Measurements from ENCODE around the gene NNMT. TPM values are rescaled to one million over a fixed set of nuclear protein-coding genes. Genes with fewer than 3 reads are reported as not detected.

NNMT gene
- total and polyA plus RNA-seq, 9 of the 15 experiments (the other 6 are each of a cell fraction or from before 2014, with no cell fraction given): 6.1 to 15.0 (median 11.2) TPM

DNA sequence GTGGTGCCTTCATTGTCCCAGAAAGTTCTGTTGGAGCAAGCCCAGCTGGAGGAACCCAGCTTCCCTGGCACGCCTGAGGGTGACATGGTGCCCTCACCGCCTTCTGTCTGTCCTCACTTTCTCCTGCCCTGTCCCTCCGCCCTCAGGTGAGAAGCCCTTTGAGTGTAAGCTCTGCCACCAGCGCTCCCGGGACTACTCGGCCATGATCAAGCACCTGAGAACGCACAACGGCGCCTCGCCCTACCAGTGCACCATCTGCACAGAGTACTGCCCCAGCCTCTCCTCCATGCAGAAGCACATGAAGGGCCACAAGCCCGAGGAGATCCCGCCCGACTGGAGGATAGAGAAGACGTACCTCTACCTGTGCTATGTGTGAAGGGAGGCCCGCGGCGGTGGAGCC lies 46.0 kb upstream of the NNMT start (continued):
- TF ChIP-seq, protein P1, sequence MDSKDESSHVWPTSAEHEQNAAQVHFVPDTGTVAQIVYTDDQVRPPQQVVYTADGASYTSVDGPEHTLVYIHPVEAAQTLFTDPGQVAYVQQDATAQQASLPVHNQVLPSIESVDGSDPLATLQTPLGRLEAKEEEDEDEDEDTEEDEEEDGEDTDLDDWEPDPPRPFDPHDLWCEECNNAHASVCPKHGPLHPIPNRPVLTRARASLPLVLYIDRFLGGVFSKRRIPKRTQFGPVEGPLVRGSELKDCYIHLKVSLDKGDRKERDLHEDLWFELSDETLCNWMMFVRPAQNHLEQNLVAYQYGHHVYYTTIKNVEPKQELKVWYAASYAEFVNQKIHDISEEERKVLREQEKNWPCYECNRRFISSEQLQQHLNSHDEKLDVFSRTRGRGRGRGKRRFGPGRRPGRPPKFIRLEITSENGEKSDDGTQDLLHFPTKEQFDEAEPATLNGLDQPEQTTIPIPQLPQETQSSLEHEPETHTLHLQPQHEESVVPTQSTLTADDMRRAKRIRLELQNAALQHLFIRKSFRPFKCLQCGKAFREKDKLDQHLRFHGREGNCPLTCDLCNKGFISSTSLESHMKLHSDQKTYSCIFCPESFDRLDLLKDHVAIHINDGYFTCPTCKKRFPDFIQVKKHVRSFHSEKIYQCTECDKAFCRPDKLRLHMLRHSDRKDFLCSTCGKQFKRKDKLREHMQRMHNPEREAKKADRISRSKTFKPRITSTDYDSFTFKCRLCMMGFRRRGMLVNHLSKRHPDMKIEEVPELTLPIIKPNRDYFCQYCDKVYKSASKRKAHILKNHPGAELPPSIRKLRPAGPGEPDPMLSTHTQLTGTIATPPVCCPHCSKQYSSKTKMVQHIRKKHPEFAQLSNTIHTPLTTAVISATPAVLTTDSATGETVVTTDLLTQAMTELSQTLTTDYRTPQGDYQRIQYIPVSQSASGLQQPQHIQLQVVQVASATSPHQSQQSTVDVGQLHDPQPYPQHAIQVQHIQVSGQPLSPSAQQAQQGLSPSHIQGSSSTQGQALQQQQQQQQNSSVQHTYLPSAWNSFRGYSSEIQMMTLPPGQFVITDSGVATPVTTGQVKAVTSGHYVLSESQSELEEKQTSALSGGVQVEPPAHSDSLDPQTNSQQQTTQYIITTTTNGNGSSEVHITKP (IDR thresholded peaks at IDR 0.05; ENCODE audit: partially characterized antibody): no peak
- TF ChIP-seq, protein P2, sequence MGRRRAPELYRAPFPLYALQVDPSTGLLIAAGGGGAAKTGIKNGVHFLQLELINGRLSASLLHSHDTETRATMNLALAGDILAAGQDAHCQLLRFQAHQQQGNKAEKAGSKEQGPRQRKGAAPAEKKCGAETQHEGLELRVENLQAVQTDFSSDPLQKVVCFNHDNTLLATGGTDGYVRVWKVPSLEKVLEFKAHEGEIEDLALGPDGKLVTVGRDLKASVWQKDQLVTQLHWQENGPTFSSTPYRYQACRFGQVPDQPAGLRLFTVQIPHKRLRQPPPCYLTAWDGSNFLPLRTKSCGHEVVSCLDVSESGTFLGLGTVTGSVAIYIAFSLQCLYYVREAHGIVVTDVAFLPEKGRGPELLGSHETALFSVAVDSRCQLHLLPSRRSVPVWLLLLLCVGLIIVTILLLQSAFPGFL (CRISPR knock-in tag; IDR thresholded peaks at IDR 0.05): no peak
- no peak for TF ChIP-seq PCBP1 (IDR thresholded peaks at IDR 0.05; ENCODE audit: low read depth, low read length, poor library complexity, severe bottlenecking)
- TF ChIP-seq MAZ (CRISPR knock-in tag; conservative IDR thresholded peaks at IDR 0.05 in 1 of 2, IDR thresholded peaks at IDR 0.05 in 1 of 2): no peak
- no peak for TF ChIP-seq NR4A1 (CRISPR knock-in tag; IDR thresholded peaks at IDR 0.05)
- no peak for TF ChIP-seq NR4A1 (tag; IDR thresholded peaks at IDR 0.05)
- TF ChIP-seq MCM5 (IDR thresholded peaks at IDR 0.05; ENCODE audit: low read depth): no peak
- no peak for TF ChIP-seq MTA2 (IDR thresholded peaks at IDR 0.05; ENCODE audit: low read depth)
- TF ChIP-seq SRSF9 (IDR thresholded peaks at IDR 0.05; ENCODE audit: borderline replicate concordance, low read depth, low read length): no peak
- no peak for TF ChIP-seq SUPT5H (IDR thresholded peaks at IDR 0.05)

Measured in K562 (cell line).